Stimulated activated naive CD8-positive, alpha-beta T cell treated with anti-CD3 and anti-CD28 coated beads, Interleukin-15, amount 100 ng/mL, for 72 hours (primary cell): ENCODE data around the gene TDRKH.

Experiments
- ATAC-seq: fragments of 150-1000 bp; cut with Tn5 transposase; 2 replicates; pipeline ENCODE4 v1.10.0; 2021; ENCODE audit warnings: mild to moderate bottlenecking, moderate library complexity
- DNase-seq, 2 donors: peaks; one replicate each; pipeline ENCODE4 v3.0.0; 2021 to 2022
- H3K27ac Mint-ChIP-seq, 2 donors: one replicate each; pipeline ENCODE4 v1.8.0; 2022; ENCODE audit warnings: mild to moderate bottlenecking in 2 of 2, mixed read lengths in 2 of 2, moderate library complexity in 2 of 2
- H3K27me3 Mint-ChIP-seq: one replicate; pipeline ENCODE4 v1.8.0; 2022; ENCODE audit warnings: mixed read lengths
- H3K4me1 Mint-ChIP-seq: one replicate; pipeline ENCODE4 v1.8.0; 2022; ENCODE audit warnings: mild to moderate bottlenecking, mixed read lengths
- H3K4me3 Mint-ChIP-seq, 2 donors: one replicate each; pipeline ENCODE4 v1.8.0; 2022; ENCODE audit warnings: mild to moderate bottlenecking in 2 of 2, mixed read lengths in 2 of 2, moderate library complexity in 1 of 2
- H3K9me3 Mint-ChIP-seq, 2 donors: one replicate each; pipeline ENCODE4 v1.8.0; 2022; ENCODE audit warnings: mixed read lengths in 2 of 2

TDRKH gene

GRCh38 chr1:151829352-151830046 lies 39.2 kb upstream of the TDRKH start:
- Mint-ChIP-seq H3K4me3 (peak overlapping the region; percentile 40 to 65), H3K27me3 (no peaks in the 10 kb centered on the region), H3K9me3 (no peaks in the 10 kb centered on the region), H3K27ac (peak overlapping the region in 1 of 2 donors; percentile 9), H3K4me1 (peaks cover 93% of the 10 kb centered on the region)
- ATAC-seq = peak; percentile 16
- DNase-seq = no peak

- Mint-ChIP-seq H3K27me3 (no peaks in the 10 kb centered on the region), H3K27ac (peak overlapping the region in 1 of 2 donors; percentile 8), H3K9me3 (no peaks in the 10 kb centered on the region), H3K4me3 (peak overlapping the region; percentile 40 to 65), H3K4me1 (peaks cover 88% of the 10 kb centered on the region)
- ATAC-seq (no peak), DNase-seq (no peak)
Observed at GRCh38 chr1:151828921-151829320, 38.6 kb upstream of the TDRKH start.

GRCh38 chr1:151827853-151828252 lies 37.6 kb upstream of the TDRKH start:
- H3K9me3 Mint-ChIP-seq = no peaks in the 10 kb centered on the region
- no peak overlapping the region for H3K27ac Mint-ChIP-seq
- ATAC-seq = no peak
- H3K4me1 Mint-ChIP-seq = peaks cover 81% of the 10 kb centered on the region
- no peaks in the 10 kb centered on the region for H3K27me3 Mint-ChIP-seq
- DNase-seq = no peak
- peak overlapping the region in 1 of 2 donors; percentile 41 for H3K4me3 Mint-ChIP-seq

- Mint-ChIP-seq H3K27me3 (no peaks in the 10 kb centered on the region), H3K27ac (no peak overlapping the region), H3K4me1 (peaks cover 83% of the 10 kb centered on the region), H3K4me3 (no peak overlapping the region), H3K9me3 (no peaks in the 10 kb centered on the region)
- no peak for ATAC-seq
- DNase-seq = no peak
Observed at GRCh38 chr1:151825751-151826660, 35.7 kb upstream of the TDRKH start.

DNA sequence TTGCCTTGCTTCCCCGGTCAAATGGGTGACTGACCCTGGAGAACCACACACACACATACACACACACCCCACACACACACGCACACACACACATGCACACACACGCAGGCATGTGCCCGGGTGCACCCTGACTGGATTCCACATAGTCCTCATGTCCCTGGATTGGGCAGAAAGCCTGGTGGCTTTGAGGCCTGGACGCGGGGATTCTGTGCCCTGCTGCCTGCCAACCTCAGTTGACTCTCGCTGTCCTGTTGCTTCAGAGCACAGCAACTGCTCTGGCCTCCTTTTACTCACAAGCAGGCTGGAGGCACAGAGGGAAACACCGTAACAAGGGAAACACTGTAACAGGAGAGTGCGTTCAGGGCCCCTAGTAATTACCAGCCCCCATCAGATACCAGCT lies 34.9 kb upstream of the TDRKH start:
- H3K4me1 Mint-ChIP-seq = peaks cover 83% of the 10 kb centered on the region
- no peak for DNase-seq
- no peak overlapping the region for H3K4me3 Mint-ChIP-seq
- no peak for ATAC-seq
- no peaks in the 10 kb centered on the region for H3K27me3 Mint-ChIP-seq
- no peaks in the 10 kb centered on the region for H3K9me3 Mint-ChIP-seq
- H3K27ac Mint-ChIP-seq = no peak overlapping the region

- H3K9me3 Mint-ChIP-seq = no peaks in the 10 kb centered on the region
- no peaks in the 10 kb centered on the region for H3K27me3 Mint-ChIP-seq
- H3K4me3 Mint-ChIP-seq = no peak overlapping the region
- H3K27ac Mint-ChIP-seq = no peak overlapping the region
- ATAC-seq (no peak), DNase-seq (no peak)
- peaks cover 70% of the 10 kb centered on the region for H3K4me1 Mint-ChIP-seq
Observed at GRCh38 chr1:151823175-151823574, 32.9 kb upstream of the TDRKH start.

- Mint-ChIP-seq H3K4me1 (peaks cover 65% of the 10 kb centered on the region), H3K27me3 (no peaks in the 10 kb centered on the region), H3K4me3 (peak overlapping the region in 1 of 2 donors; percentile 70), H3K9me3 (no peaks in the 10 kb centered on the region), H3K27ac (peak overlapping the region in 1 of 2 donors; percentile 89)
- DNase-seq (peak in 1 of 2 donors; percentile 53), ATAC-seq (peak; percentile 58)
Observed at GRCh38 chr1:151822404-151822803, 32.1 kb upstream of the TDRKH start.

- Mint-ChIP-seq H3K9me3 (no peaks in the 10 kb centered on the region), H3K4me1 (peaks cover 68% of the 10 kb centered on the region), H3K4me3 (no peak overlapping the region), H3K27ac (no peak overlapping the region), H3K27me3 (no peaks in the 10 kb centered on the region)
- peak; percentile 16 for ATAC-seq
- no peak for DNase-seq
Observed at GRCh38 chr1:151820940-151821339, 30.6 kb upstream of the TDRKH start.

GRCh38 chr1:151819976-151820623 lies 29.8 kb upstream of the TDRKH start:
- no peaks in the 10 kb centered on the region for H3K27me3 Mint-ChIP-seq
- no peaks in the 10 kb centered on the region for H3K9me3 Mint-ChIP-seq
- no peak overlapping the region for H3K4me3 Mint-ChIP-seq
- ATAC-seq = peak; percentile 45
- H3K27ac Mint-ChIP-seq = peak overlapping the region in 1 of 2 donors; percentile 61
- DNase-seq = no peak
- H3K4me1 Mint-ChIP-seq = peaks cover 68% of the 10 kb centered on the region

GRCh38 chr1:151819227-151819835 lies 29.0 kb upstream of the TDRKH start:
- ATAC-seq = no peak
- DNase-seq = no peak
- H3K27ac Mint-ChIP-seq = no peak overlapping the region
- no peak overlapping the region for H3K4me3 Mint-ChIP-seq
- no peaks in the 10 kb centered on the region for H3K9me3 Mint-ChIP-seq
- H3K27me3 Mint-ChIP-seq = no peaks in the 10 kb centered on the region
- peaks cover 69% of the 10 kb centered on the region for H3K4me1 Mint-ChIP-seq

DNA sequence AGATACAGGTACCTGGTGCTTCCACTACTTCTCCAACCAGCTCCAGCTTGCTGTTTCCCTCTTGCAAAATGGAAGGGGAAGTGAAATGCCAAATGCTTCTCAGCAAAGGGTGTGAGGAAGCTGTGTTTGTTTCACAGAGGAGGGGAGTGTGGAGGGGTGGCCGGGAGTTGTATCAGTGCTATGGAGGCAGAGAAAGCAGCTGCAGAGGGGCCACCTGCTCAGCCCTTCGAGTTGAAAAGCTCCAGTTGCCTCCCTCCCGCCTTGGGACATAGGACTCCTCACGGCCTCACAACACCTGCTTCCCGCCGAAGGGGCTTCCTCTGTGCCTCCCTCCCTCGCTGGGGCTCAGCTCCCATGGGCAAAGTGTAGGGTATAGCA lies 27.0 kb upstream of the TDRKH start:
- Mint-ChIP-seq H3K27me3 (no peaks in the 10 kb centered on the region), H3K4me3 (no peak overlapping the region), H3K4me1 (peaks cover 60% of the 10 kb centered on the region), H3K27ac (no peak overlapping the region), H3K9me3 (no peaks in the 10 kb centered on the region)
- DNase-seq (no peak), ATAC-seq (no peak)

- DNase-seq = no peak
- Mint-ChIP-seq H3K27ac (no peak overlapping the region), H3K9me3 (no peaks in the 10 kb centered on the region), H3K4me1 (peaks cover 54% of the 10 kb centered on the region), H3K4me3 (no peak overlapping the region), H3K27me3 (no peaks in the 10 kb centered on the region)
- no peak for ATAC-seq
Observed at GRCh38 chr1:151816548-151817352, 26.4 kb upstream of the TDRKH start.

DNA sequence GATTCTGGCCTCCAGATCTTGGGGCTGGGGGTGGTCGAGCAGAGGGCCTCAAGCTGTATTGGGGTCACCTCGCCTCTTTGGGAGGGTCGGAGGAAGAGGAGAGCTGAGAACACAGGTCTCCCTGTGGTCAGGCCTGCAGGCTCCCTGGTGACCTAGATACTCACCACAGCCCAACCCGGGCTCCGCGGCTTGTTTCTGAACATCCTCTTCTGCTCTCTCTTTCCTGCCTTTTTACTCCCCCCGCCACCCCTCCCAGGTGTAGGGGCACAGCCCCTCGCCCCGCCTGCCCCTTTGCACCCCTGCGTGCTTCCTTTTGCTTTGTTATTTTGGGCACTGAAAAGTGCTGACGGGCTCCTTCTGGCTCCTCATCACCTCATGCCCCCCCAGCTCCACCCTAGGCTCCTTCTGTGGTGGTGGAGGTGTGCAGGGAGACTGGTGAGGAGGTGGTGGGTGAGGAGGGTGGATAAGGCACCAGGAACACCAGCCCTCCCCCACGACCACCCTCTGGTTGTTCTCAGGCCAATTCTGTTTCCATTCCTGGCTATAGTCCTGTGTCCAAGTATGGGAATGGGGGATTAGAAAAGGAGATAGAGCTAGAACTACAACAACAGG lies 25.5 kb upstream of the TDRKH start:
- peak; percentile 49 for ATAC-seq
- Mint-ChIP-seq H3K4me1 (peaks cover 44% of the 10 kb centered on the region), H3K27ac (peak overlapping the region; percentile 49 to 68), H3K9me3 (no peaks in the 10 kb centered on the region), H3K27me3 (no peaks in the 10 kb centered on the region), H3K4me3 (no peak overlapping the region)
- no peak for DNase-seq

DNA sequence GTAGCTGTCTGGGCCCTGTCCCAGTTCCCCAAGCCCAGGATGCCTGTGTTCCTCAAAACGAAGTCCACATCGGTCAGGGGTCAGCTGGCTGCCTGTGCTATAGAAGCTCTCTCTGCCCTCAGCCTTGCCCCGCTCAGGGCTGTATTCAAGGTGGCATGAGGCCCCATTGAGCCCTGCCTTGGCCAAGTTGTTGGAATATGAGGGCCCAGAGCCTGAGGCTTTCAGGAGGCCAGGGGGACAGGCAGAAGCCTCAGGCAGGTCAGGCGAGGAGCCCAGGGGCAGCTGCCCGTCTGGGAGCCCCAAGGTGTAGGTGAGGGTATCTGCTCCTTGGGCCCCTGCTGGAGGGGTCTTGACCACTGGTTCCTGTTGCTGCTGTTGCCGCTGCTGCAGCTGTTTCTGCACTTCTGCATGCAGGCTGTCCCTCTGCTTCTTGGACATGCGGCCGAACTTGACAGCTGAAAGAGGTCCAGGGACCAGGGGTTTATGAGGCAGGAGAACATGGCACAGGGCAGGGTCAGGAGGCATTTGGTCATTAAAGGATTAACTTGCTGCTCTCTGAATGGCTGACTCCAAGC lies 24.8 kb upstream of the TDRKH start:
- no peak overlapping the region for H3K4me3 Mint-ChIP-seq
- H3K27ac Mint-ChIP-seq = no peak overlapping the region
- peaks cover 37% of the 10 kb centered on the region for H3K4me1 Mint-ChIP-seq

More for the DNA sequence above, 24.8 kb upstream of the TDRKH start:
- H3K9me3 Mint-ChIP-seq = no peaks in the 10 kb centered on the region
- H3K27me3 Mint-ChIP-seq = no peaks in the 10 kb centered on the region
- no peak for DNase-seq
- no peak for ATAC-seq
